Right renal cortex interstitium (tissue), 3 donors: ENCODE results near the gene NINJ1. TPM values are rescaled to one million over a fixed set of nuclear protein-coding genes. Genes with fewer than 3 reads are reported as not detected.

Experiments used
- polyA plus RNA-seq, 3 donors: library from polyadenylated mRNA; unstranded; fragments of 120-200 nt; gene quantifications; one replicate each; pipeline ENCODE4 v1.2.1, GENCODE V29; 2013; ENCODE audit not compliant: insufficient read length in 3 of 3

NINJ1 gene
- polyA plus RNA-seq, 3 donors: 40.2 to 51.6 (median 44.2) TPM

Other genes with a start within 250 kb of the NINJ1 start
- gene FGD3, start 186.7 kb downstream of the NINJ1 start, polyA plus RNA-seq: 1 to 10 TPM; 5.2 to 5.6 (median 5.4) TPM
- gene SUSD3, start 75.5 kb downstream of the NINJ1 start, polyA plus RNA-seq: 1 to 10 TPM; 6.1 to 7.8 (median 7.6) TPM
- 10 to 100 TPM; 14.8 to 18.0 (median 15.5) TPM for gene CARD19, start 38.0 kb downstream of the NINJ1 start, polyA plus RNA-seq
- gene WNK2, start 49.9 kb upstream of the NINJ1 start, polyA plus RNA-seq: 10 to 100 TPM; 14.5 to 16.0 (median 15.1) TPM